ENCODE measurements around the gene CTSD. TPM values are rescaled to one million over a fixed set of nuclear protein-coding genes. Genes with fewer than 3 reads are reported as not detected.

Gene CTSD
- total RNA-seq: 454 and 486 TPM in 2 replicates

GRCh38 chr11:1763796-1764661 is at the start of gene CTSD:
TSS of gene CTSD (minus strand) at chr11:1763927. CDS start at chr11:1763859, 68 bp downstream.

GRCh38 chr11:1750481-1750839 is 13.3 kb downstream of the CTSD start, which contains the start of gene IFITM10:
TSS of gene IFITM10 (minus strand) at chr11:1750595. CDS start at chr11:1750442, 153 bp downstream.

Other genes with a start within 250 kb of the CTSD start
- 0.05 TPM in 1 of 2 replicates, not detected in the other for gene DUSP8, start 191.7 kb downstream of the CTSD start, total RNA-seq
- gene KRTAP5-1, start 178.6 kb downstream of the CTSD start, total RNA-seq: not detected in 2 replicates
- not detected in 2 replicates for gene KRTAP5-2, start 165.6 kb downstream of the CTSD start, total RNA-seq
- not detected in 2 replicates for gene KRTAP5-3, start 155.5 kb downstream of the CTSD start, total RNA-seq
- not detected in 2 replicates for gene KRTAP5-4, start 141.8 kb downstream of the CTSD start, total RNA-seq
- gene KRTAP5-5, start 134.2 kb downstream of the CTSD start, total RNA-seq: not detected in 2 replicates
- gene KRTAP5-6, start 66.7 kb downstream of the CTSD start, total RNA-seq: not detected in 2 replicates
- gene IFITM10, start 13.3 kb downstream of the CTSD start, total RNA-seq: 0.44 and 1.6 TPM in 2 replicates
- not detected in 2 replicates for gene SYT8, start 71.1 kb upstream of the CTSD start, total RNA-seq
- not detected in 2 replicates for gene TNNI2, start 75.1 kb upstream of the CTSD start, total RNA-seq
- gene LSP1, start 89.2 kb upstream of the CTSD start, total RNA-seq: 238 and 277 TPM in 2 replicates
- gene PRR33, start 128.0 kb upstream of the CTSD start, total RNA-seq: not detected in 2 replicates
- gene TNNT3, start 155.8 kb upstream of the CTSD start, total RNA-seq: 2.9 and 7.9 TPM in 2 replicates
- 1.9 and 2.2 TPM in 2 replicates for gene MRPL23, start 183.4 kb upstream of the CTSD start, total RNA-seq
- gene H19, start 233.9 kb upstream of the CTSD start, total RNA-seq: 1,186 and 1,727 TPM in 2 replicates

Measured in cardiac ventricle fibroblast (primary cell).